Thyroid gland (tissue), 4 donors: ENCODE measurements around the gene GARIN5A.

Experiments
- POLR2A ChIP-seq, 2 donors: fragments of 450-650 bp; IDR thresholded peaks; one replicate each; pipeline ENCODE4 v1.6.1; 2017; ENCODE audit warnings: antibody characterized with exemption in 2 of 2, mild to moderate bottlenecking in 2 of 2, moderate library complexity in 1 of 2
- TF ChIP-seq, protein P1 (sequence below), 6 experiments: fragments of 200-600 bp in 3 of 6; fragments of 450-650 bp in 3 of 6; sonication (generic) in 3 of 6; IDR thresholded peaks; one replicate each; pipeline ENCODE4 v1.5.1; 2016 to 2019; ENCODE audit warnings: antibody characterized with exemption in 6 of 6, mild to moderate bottlenecking in 2 of 6, inconsistent platforms in 1 of 6, moderate library complexity in 1 of 6

DNA sequence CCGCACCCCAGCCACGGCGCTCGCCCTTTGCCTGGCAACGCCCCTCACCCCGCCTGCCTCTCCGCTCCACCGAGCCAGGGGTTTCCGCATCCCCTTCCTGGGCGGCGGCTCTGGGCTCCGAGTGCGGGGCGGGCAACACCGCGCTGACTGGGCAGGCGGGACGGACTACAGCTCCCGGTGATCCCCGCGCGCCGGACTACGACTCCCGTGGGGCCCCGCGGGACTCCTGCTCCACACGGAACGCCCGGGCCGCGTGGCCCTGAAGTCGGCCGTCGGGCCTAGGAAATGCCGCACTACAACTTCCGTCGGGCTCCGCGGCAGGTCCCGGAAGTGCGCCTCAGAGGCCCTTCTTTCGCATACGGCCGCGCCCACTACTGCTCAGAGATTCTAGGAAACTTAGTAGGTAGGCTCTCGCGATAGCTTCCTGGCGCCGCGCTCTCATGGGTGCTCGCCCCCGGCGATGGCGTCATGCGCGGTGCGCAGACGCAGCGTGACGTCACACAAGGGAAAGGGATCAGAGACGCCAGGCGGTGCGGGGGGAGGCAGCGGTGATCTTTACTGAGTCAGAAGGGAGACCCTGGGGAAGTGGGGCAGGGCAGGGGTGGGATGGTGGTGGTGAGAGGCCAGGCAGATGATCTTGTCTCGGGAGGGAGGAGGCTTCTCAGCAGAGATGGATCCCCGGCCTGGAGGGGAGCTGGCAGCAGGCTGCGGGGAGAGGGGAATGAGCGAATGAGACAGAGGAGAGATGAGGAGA is 34.6 kb upstream of the GARIN5A start, which contains the start of gene JOSD2:
- TF ChIP-seq, protein P1, sequence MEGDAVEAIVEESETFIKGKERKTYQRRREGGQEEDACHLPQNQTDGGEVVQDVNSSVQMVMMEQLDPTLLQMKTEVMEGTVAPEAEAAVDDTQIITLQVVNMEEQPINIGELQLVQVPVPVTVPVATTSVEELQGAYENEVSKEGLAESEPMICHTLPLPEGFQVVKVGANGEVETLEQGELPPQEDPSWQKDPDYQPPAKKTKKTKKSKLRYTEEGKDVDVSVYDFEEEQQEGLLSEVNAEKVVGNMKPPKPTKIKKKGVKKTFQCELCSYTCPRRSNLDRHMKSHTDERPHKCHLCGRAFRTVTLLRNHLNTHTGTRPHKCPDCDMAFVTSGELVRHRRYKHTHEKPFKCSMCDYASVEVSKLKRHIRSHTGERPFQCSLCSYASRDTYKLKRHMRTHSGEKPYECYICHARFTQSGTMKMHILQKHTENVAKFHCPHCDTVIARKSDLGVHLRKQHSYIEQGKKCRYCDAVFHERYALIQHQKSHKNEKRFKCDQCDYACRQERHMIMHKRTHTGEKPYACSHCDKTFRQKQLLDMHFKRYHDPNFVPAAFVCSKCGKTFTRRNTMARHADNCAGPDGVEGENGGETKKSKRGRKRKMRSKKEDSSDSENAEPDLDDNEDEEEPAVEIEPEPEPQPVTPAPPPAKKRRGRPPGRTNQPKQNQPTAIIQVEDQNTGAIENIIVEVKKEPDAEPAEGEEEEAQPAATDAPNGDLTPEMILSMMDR (IDR thresholded peaks at IDR 0.05) = peak in 1 of 6 experiments; percentile 31
- peak in 1 of 2 donors; percentile 60 for TF ChIP-seq POLR2A (IDR thresholded peaks at IDR 0.05)
